OCI-M2 (cell line): ENCODE results near the gene RTN4IP1.
"Not testable (repeated sequence)": the region's sequence is repeated elsewhere in the genome, so short reads cannot be mapped to it uniquely, and the experiment has no call there.

Experiments
- DNase-seq: peaks from one replicate; lab custom pipeline; 2025; ENCODE audit not compliant: unreplicated experiment; lab: John Stamatoyannopoulos, UW

The RTN4IP1 gene

DNA sequence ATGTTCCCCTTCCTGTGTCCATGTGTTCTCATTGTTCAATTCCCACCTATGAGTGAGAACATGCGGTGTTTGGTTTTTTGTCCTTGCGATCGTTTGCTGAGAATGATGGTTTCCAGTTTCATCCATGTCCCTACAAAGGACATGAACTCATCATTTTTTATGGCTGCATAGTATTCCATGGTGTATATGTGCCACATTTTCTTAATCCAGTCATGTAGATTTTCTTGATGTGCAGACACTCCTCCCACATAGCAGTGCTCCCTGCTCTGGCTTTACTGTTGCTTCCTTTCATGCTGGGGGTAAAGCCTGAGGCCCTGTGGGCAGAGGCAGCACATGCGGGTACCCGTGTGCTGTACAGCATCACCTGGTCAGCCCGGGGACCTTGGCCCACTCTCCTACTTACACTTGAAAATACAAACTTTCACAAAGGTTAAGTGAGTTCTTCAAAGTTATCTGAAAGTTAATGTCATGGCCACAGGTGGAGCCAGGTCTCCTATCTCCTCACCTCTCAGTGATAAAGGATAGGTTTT is 80.3 kb downstream of the RTN4IP1 start:
- not testable (repeated sequence) for DNase-seq

DNA sequence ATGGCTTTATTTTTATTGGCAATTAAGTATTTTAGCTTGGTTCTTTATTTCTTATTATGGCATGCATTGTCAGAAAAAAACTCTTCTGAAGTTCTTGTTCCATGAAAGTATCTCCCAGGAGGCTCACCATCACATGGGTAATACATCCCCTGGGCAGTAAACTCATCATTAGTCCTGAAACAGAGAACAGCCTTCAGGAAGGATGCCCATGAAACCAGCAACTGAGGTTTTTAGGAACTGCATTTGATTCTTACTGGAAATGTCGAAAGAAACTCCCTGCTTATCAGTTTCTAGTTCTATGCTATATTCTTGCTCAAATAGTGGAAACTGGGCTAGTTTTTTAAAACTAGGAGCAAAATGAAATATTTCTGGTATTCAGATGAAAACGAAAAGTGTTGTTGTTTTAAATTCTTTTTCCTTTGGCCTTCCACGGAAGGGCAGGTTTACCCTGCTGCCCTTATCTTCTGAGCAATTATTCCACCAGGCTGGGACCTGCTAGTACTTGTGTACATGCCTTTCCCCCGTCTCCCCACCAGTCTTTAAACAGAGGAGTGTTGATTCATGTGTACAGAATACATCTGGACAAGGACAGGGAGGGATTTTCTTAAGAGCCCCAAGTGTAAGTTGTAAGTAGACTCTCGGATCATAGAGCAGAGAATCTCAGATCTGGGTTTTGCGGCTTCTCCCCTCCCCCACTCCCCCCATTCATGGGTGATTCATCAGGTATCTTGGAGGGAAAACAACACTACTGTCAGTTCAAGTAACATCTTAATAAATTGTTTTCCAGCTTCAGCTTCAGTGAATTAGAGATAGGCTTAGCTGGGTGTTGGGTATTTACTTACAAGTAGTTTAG is 81.5 kb downstream of the RTN4IP1 start:
- DNase-seq = no peak

DNA sequence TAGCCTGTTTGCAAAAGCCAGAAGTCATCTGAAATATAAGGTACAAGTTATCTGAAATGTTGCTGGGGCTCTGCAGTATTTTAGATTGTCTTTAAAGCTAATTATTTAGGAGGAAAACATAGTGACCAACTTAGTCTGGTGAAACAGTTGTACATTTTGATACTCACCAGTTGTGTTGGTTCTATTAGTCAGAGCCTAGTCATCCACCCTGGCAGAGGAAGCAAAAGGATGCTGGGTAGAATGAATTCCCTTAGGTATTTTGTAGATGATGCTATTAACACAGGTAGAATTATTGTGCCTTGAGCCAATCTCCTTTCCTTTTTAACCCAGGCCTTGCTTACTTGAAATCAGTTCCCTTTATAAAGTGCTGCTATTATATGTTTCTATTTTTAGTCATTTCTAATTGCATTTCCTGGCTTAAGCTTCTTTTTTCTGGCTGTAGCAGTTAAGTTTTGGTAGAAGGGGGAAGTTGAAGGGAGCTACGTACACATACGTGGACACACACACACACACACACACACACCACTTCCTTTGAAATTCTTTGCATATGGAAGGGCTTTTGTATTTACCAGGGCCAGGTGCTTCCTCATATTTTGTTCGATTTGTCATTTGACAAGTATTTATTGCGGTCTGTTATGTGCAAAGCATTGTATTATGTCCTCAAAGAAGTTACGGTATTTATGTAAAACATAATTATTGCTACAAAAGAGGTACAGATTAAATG is 82.4 kb downstream of the RTN4IP1 start:
- no peak for DNase-seq

DNA sequence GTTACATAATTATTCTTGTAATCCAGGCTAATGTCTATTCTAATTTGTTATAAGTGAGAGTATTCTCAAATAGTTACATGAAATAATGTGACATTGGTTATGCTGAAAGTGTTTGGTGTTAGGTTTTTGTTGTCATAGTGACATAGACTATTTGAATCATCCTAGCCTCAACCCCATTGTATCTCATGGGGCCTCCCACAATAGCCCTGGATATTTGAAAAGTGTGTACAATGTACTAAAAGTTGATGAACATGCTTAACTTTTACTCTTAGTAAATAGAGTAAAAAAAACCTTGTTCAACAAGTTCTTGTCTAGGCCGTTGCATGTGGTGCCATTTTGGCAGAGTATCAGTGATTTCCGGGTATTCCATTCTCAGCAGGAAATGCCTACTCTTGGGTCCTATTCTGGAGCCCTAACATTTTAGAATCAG is 83.0 kb downstream of the RTN4IP1 start:
- DNase-seq = no peak

DNA sequence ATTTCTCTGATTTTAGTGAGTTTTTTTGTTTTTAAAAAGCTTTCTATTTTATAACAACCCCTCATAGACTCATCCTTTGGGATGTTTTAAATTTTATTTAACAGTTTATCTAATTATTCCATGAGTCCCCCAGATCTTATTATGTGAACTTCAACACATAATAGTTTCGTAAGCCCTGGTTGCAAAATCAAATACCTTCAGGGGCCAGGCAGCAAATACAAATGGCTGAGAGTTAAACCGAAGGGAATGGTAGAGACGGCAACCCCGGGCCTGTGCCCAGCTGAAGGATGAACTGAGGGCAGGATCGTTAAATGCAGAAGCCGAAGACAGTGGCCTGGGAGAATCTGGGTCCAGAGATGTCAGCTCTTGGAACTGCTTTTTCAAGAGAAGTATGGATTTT is 88.4 kb downstream of the RTN4IP1 start:
- DNase-seq = no peak

DNA sequence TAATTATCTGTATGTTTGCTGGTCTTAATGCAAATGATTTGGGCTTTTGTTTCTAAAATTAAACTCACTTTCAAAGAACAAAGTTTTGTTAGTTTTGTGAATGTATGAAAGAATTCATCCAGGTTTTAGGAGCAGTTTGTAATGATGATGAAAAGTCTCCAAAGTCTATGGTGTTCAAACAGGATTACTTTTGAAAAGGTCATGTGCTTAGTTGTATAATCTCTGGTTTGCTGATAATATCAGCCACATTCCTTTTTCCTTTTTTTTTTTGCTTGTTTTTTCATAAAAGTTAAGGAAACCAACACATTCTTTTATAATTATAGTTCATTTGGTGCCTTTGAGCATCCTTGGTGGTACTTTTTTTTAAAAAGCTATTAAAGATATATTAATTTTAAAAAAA is 88.9 kb downstream of the RTN4IP1 start:
- no peak for DNase-seq

DNA sequence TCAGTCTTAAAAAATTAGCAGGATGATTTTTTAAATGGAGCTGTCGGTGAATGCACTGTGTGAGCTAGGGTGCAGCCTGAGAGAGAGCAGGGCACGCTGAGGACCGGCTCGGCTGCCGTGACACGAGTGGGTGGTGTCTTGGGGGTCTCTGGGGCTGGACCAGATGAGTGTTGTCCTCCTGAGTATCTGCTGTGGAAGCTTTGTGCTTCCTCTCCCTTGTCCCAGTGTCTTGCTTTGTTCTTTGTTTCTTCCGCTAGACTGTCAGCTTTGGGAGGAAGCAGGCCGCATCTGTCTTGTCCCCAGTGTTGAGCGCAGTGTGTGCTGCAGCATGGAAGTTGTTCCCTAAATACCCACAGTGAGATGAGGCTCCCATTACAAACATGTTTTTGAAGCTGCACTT is 89.4 kb downstream of the RTN4IP1 start:
- DNase-seq = no peak

DNA sequence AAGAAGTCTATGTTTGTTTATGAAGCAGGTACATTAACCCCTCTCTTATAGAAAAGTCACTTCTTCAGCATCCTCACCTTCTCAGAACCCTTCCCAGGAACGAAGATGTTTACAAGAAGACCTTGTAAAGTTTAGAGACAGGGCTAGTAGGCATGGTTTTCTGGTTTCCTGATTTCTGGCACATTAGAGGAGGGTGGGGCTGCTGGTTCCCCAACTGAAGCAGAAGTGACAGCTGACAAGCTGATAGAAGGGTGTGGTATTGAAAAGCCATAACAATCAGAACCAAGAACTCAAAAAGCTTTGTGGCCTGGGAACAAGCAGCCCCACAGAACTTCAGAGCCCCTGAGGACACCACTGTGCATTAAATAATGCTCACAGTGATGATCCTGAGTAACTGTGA is 91.2 kb downstream of the RTN4IP1 start:
- DNase-seq = no peak

DNA sequence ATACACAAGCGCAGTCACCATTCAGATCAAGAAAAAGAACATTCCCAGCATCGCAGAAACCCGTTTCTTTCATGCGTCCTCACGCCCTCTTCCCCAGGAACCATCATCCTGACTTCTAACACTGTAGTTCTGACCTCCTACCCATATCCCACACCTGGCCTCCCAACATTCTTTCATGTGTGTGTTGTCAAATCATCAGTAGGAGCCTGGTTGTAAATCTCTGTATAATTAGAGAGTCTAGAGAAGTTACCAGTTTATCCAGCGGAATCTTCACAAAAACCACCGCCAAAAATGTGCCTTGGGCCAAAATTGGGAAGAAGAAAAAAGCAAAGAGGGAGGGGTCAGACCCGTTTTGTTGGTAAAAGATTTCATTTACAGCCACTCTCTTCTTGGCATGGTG is 91.6 kb downstream of the RTN4IP1 start:
- DNase-seq = no peak

DNA sequence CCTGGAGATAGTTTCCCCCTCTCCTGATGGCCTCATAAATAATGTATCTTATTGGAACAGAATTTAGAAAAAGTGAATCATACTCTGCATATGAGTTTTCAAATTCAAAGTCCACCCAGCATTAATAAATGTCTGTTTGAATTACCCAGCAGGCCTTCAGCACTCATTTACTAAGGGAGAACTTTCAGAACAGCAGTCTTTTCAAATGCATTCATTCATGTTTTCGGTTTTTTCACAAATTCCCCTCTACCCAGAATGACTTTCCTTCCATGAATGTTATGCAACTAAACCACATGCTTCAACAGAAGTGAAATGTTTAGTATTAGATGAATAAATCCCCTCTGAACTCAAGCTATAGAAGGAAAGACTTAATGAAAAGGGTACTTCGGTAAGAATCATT is 92.4 kb downstream of the RTN4IP1 start:
- DNase-seq = no peak

DNA sequence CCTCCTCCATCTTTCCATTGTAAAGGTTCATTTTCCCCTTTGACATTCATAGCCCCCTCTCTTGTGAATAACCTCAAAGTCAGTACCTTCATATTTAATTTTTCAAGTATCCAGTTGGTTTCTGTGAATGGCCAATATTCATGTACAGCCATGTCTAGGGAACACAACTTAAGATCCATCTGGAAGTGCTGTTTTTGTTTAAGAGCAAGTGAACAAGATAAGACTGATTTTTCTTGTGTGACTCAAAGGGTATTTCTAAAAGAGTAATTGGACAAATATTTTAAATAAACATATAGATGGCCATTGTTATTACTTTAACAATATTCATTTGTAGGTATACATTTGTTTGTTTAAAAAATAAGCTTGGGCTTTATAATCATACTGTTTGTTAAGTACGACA is 92.9 kb downstream of the RTN4IP1 start:
- DNase-seq = no peak

DNA sequence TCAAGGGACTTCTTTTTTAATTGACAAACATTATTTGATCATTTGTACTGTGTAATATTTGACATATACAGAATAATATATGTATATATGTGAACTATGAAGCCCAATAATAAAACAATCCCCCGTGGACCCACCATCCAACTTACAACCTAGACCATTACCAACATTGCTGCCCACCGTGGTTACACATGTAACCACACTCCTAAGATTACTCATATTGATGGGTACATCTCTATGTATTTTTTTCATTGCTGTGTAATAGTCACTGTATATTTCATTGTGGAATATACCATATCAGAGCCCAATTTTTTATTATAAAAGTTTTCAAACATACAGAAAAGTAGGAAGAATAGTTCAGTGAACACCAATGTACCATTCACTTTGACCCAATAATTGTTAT is 94.3 kb downstream of the RTN4IP1 start:
- no peak for DNase-seq

DNA sequence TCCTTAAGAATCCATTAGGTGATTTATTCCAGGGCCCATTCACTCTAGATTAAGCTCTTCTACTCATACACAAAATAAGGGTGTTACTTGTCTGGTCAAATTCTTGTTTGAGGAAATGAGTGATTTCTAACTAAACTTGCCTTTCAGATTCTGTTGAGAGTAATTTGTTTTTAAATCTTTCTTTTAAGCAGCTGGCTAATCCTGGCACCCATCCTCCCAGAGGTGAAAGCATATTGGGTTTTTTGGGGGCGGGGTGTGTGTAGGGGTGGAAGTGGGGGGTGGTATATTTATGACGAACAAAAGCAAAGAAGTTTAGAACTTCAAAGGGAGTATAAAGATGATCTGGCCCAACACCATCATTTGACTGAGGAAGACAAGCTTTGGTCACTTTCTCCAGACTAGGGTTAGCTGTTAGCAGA is 94.7 kb downstream of the RTN4IP1 start:
- DNase-seq = no peak

DNA sequence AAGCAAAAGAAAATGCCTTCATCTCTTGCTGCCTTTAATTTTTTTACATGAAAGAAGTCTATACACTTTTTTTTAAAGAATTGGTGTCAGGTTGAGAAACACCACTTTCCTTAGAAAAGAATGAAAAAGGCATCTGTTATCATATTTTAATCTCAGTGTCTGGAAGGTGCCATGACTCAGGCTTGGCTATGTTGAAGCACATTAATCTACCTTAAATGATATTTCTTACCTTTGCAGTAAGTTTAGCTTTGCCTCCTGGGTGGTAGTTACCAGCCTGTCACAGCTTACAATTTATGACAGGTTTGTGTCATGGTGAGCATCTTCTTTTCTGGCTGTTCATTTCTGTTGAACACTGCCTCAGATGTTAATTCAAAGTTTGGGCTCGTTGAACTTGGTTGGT is 95.3 kb downstream of the RTN4IP1 start:
- no peak for DNase-seq

DNA sequence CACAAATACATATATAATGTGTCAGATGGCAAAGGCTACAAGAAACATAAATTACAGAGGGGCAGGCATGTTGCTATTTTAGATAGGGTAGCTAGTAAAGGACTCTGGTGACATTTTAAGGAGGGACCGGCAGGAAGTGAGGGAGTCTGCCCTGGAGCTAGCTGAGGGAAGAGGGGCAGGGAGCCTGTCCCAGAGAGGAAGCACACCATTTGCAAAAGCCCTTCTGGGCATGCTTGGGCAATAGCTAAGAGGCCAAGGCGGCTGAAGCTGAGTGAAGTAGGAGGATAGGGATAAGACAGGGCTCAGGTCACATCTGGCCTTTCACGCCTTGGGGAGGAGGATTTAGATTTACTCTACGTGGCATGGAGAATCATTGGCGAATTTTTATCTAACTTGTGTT is 96.2 kb downstream of the RTN4IP1 start:
- DNase-seq = no peak

DNA sequence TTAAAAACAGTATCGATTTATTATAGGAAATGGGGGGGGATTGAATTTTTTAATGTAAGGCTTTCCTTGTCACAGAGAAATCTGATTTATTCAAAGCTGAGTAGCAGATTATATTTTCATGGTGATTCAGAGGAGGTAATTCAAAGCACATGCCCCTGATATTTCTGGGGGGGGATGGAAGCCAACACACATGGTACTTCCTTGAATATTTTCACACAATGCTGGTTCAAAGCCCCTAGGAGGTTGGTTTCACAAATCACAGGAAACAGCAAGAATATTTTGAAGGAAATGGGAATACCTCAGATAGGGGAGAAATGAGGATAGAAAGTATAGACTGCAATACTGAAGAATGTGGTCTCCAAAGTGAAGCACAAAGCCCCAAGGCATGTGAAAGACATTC is 98.8 kb downstream of the RTN4IP1 start:
- DNase-seq = no peak

DNA sequence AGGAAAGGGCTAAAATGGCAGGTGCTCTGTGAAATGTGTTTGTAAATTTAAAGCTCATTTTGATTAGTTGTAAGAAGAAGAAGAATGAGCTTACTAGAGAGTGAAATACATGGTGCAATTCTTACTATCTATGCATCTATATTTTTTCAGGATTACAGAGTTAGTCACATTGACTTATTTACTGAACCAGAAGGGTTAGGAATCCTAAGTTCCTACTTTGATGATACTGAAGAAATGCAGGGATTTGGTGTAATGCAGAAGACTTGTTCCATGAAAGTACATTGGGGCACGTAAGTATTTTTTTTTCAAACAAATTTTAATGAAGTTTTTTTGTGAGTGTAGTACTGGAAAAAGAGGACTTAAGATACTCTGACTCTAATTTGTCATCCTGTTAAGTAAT is 99.3 kb downstream of the RTN4IP1 start:
- DNase-seq = no peak

DNA sequence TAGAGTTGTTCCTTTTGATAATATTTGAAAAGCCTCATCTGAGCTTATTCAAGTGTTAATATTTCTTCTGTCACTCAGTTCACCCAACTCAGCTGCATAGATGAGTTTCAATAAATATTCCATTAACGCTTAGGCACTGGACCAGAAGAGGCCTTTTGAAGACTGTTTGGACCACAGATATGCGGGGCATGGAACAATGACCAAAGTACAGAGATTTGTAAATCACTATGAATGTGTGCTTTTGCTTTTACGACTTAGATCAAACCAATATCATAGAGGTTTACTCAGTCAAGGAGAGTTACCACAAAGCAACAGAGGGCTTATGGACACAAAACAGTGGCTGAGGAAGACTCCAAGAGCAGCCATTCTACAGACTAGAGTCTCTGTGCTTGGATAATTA is 99.9 kb downstream of the RTN4IP1 start:
- DNase-seq = no peak

DNA sequence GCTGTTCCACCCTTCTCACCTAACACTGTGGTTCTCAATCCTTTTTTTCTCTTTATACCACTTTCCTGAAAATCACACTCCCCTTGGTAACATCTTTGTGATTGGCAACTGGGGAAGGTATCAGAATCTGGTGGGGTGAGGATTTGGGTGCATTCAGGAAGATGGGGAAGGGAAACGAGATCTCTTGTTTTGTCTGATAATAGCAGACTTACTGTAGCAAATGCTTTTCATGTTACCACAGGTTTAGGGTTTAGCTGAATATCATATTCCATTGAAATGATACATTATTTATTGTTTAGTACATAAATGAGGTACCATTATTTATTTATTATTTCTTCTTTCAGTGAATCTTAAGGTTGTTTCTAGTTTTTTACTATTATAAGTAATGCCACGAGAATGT is 100.8 kb downstream of the RTN4IP1 start:
- no peak for DNase-seq

DNA sequence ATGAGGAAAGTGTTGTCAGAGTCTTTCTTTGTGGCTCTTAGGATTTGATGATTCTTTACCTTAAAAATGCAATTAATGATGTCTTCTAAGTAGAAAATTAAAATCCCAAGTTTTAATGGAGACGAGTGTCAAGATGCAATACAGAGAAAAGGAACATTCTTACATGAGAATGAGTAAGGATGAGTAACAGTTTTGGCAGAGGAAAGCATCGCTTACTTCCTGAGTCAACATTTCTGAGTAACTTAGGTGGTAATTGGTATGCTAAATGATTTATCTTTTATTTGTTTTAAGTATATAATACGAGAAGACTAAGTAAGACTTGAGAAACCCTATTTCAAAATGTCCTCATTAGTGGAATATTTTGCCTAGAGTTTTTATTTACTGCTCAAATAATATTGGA is 101.3 kb downstream of the RTN4IP1 start:
- DNase-seq = no peak

DNA sequence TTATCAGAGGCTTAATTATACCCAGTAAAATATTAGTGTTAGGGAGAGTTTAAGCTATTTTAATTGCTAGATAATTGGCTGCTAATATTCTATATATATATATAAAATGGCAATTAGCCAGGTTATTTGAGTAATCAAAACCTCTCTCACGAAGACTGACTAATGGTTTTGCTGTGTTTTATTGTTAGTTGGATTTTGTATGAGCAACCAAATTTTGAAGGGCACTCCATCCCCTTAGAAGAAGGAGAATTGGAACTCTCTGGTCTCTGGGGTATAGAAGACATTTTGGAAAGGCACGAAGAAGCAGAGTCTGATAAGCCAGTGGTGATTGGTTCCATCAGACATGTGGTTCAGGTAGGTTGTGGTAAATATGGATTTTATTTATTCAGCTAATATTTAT is 102.2 kb downstream of the RTN4IP1 start:
- no peak for DNase-seq

DNA sequence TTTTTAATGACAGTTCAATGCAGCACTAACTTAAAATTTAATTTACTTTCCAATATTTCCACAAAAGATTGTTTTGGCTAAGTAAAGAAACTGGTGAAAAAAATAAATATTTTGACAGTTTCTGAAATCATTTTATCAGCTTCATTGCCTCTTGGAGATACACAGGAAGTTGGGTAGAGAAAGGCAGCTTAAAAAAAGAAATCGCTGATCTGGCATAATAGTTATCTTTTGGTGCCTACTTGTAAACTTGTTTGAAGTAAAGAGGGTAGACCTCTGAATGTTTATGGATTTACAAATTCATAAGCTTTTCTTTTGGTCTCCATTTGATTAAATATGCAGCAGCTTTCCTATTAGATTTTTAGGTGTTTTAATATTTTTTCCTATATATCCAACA is 103.4 kb downstream of the RTN4IP1 start:
- DNase-seq = no peak
